ENCODE results near the gene NOS1AP. TPM values are rescaled to one million over a fixed set of nuclear protein-coding genes. Genes with fewer than 3 reads are reported as not detected.

Gene NOS1AP
- total RNA-seq, 4 donors from 2014 or later: 0.99 to 9.0 (median 4.0) TPM

GRCh38 chr1:162383516-162383915, 314.0 kb downstream of the NOS1AP start:
- 92% methylated on average over 8 of the region's 8 CpGs for WGBS
- TF ChIP-seq CTCF (IDR thresholded peaks at IDR 0.05) (no peak), EP300 (IDR thresholded peaks at IDR 0.05) (no peak), POLR2A (IDR thresholded peaks at IDR 0.05; ENCODE audit: low read depth) (no peak), POLR2AphosphoS5 (IDR thresholded peaks at IDR 0.05) (no peak)
- intact Hi-C loops (cut with DNase I): no loop called here
- peaks cover 0 to 14% (median 2%) of the 10 kb centered on the region in 4 donors for H3K36me3 ChIP-seq
- H3K27ac ChIP-seq (replicated peaks in 1 of 4): no peak overlapping the region
- no peaks in the 10 kb centered on the region for H3K9me3 ChIP-seq
- no peak for DNase-seq (ENCODE audit: extremely low spot score)
- H3K4me3 ChIP-seq: no peak overlapping the region
- no peaks in the 10 kb centered on the region for H3K27me3 ChIP-seq
- no peaks in the 10 kb centered on the region for H3K4me1 ChIP-seq

DNA sequence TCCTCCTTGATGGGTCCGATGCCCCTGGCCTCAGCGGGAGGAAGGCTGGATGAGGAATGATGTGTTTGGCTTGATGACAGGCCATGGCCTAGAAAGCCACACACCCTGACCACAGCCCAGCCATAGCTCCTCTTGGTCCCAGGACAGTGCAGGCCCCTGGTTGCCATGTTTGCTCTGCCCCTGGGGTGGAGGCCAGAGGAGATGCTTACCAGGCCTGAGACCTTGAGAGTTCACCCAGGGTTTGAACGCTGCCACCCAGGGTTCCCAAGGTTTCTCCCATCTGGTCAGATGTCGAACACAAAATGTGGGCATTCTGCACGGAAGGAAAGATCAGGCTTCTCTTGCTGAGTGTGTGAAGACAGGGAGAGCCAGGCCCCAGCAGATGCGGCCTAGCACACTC, 314.6 kb downstream of the NOS1AP start:
- intact Hi-C loops (cut with DNase I): no loop called here
- Histone ChIP-seq H3K36me3 (peaks cover 0 to 14% (median 2%) of the 10 kb centered on the region in 4 donors), H3K27ac (replicated peaks in 1 of 4) (no peak overlapping the region), H3K4me3 (no peak overlapping the region), H3K4me1 (no peaks in the 10 kb centered on the region), H3K9me3 (no peaks in the 10 kb centered on the region), H3K27me3 (no peaks in the 10 kb centered on the region)
- no peak for TF ChIP-seq POLR2AphosphoS5 (IDR thresholded peaks at IDR 0.05)
- TF ChIP-seq CTCF (IDR thresholded peaks at IDR 0.05): no peak
- TF ChIP-seq EP300 (IDR thresholded peaks at IDR 0.05): no peak
- TF ChIP-seq POLR2A (IDR thresholded peaks at IDR 0.05; ENCODE audit: low read depth): no peak
- no peak for DNase-seq (ENCODE audit: extremely low spot score)
- WGBS: 81% methylated on average over 6 of the region's 6 CpGs

DNA sequence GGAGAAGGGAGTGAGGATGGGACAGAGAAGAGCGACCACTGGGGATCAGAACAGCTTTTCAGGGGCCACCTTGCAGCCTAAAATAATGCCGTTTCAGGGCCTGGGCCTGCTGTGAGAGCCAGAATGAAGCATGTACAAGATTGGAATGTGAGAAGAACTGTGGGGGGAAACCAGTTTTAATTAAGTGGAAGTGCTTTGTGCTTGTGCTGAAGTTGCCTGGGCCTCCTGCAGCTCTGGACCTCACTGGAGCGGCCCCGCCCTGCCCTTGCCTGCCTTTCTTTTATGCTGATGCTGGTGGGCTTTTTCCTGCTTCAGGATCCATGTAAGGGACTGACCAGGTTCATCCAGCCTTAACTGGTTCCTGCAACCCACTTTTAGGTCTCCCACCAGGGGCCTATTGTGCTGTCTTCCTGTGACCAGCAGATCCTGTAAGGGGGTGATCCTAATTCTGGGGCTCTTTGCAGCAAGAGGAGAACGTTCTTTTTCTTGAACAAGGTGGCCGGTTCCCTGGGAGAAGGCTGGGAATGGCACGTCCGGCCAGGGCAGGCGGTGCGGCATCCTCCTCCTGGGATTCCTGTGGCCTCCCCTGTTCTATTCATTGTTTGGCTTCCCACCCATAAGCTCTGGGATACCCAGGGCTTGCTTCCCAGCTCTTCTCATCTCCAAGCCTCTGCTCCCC, 315.2 kb downstream of the NOS1AP start:
- TF ChIP-seq POLR2AphosphoS5 (IDR thresholded peaks at IDR 0.05): no peak
- TF ChIP-seq CTCF (IDR thresholded peaks at IDR 0.05): no peak
- no peak for TF ChIP-seq EP300 (IDR thresholded peaks at IDR 0.05)
- no peak for TF ChIP-seq POLR2A (IDR thresholded peaks at IDR 0.05; ENCODE audit: low read depth)
- H3K4me3 ChIP-seq: no peak overlapping the region
- intact Hi-C loops (cut with DNase I): no loop called here

DNA sequence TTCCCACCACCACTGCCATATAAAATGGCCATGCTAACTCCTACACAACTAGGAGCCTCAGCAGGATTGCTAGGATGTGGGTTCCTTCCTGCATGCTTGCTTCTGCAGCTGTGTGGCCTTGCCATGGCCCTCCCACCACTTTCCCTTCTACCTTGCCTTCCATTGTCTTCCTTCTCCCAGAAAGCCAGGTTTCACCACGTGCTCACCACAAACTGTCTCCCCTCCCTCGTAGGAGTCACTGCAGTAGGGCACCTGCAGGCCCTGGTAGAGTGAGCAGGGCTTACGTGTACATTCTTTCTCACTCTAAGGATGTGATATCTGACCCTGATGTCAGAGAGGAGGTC, 315.8 kb downstream of the NOS1AP start:
- H3K4me3 ChIP-seq: no peak overlapping the region
- no peak for DNase-seq (ENCODE audit: extremely low spot score)
- WGBS: 88% methylated on average over 3 of the region's 3 CpGs
- peaks cover 0 to 7% (median 0%) of the 10 kb centered on the region in 4 donors for H3K27me3 ChIP-seq
- no peaks in the 10 kb centered on the region for H3K4me1 ChIP-seq
- no peaks in the 10 kb centered on the region for H3K9me3 ChIP-seq
- intact Hi-C loops (cut with DNase I): no loop called here
- TF ChIP-seq EP300 (IDR thresholded peaks at IDR 0.05) (no peak), POLR2A (IDR thresholded peaks at IDR 0.05; ENCODE audit: low read depth) (no peak), CTCF (IDR thresholded peaks at IDR 0.05) (no peak), POLR2AphosphoS5 (IDR thresholded peaks at IDR 0.05) (no peak)
- H3K36me3 ChIP-seq: peaks cover 0 to 14% (median 2%) of the 10 kb centered on the region in 4 donors
- H3K27ac ChIP-seq (replicated peaks in 1 of 4): no peak overlapping the region

More for the DNA sequence above, 315.2 kb downstream of the NOS1AP start:
- DNase-seq (ENCODE audit: extremely low spot score): no peak
- peaks cover 0 to 14% (median 2%) of the 10 kb centered on the region in 4 donors for H3K36me3 ChIP-seq
- no peaks in the 10 kb centered on the region for H3K9me3 ChIP-seq
- no peak overlapping the region for H3K27ac ChIP-seq (replicated peaks in 1 of 4)
- WGBS: 91% methylated on average over 8 of the region's 10 CpGs
- peaks cover 0 to 2% (median 0%) of the 10 kb centered on the region in 4 donors for H3K27me3 ChIP-seq
- H3K4me1 ChIP-seq: no peaks in the 10 kb centered on the region

DNA sequence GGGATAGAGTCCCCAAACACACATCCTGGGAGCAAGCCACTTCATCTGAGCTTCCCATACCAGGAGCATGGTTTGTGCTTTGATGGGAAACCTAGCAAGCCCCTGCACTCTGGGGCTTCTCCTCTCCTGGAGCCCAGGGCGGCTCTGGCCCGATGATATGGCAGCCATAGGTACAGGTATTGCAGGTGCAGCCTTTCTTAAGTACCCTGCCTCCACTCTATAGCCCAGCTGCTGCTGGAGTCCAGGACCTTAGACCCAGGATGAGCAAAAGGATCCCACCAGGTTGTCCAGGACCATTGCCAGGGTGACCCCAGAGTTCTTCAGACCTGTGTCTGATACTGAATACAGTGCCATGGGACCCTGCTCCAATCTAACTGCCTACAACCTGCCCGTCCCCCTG, 316.2 kb downstream of the NOS1AP start:
- peaks cover 0 to 8% (median 0%) of the 10 kb centered on the region in 4 donors for H3K27me3 ChIP-seq
- WGBS: 94% methylated on average over 3 of the region's 3 CpGs
- no peak overlapping the region for H3K4me3 ChIP-seq
- H3K4me1 ChIP-seq: no peaks in the 10 kb centered on the region
- intact Hi-C loops (cut with DNase I): no loop called here
- H3K9me3 ChIP-seq: no peaks in the 10 kb centered on the region
- TF ChIP-seq POLR2A (IDR thresholded peaks at IDR 0.05; ENCODE audit: low read depth) (no peak), CTCF (IDR thresholded peaks at IDR 0.05) (no peak), EP300 (IDR thresholded peaks at IDR 0.05) (no peak), POLR2AphosphoS5 (IDR thresholded peaks at IDR 0.05) (no peak)
- no peak for DNase-seq (ENCODE audit: extremely low spot score)
- H3K27ac ChIP-seq (replicated peaks in 1 of 4): no peak overlapping the region
- H3K36me3 ChIP-seq: peaks cover 0 to 14% (median 2%) of the 10 kb centered on the region in 4 donors

All from esophagus muscularis mucosa (tissue), 4 donors.